NCI-H2029 treated with DMSO at 0.1 percent for 48 hours (cell line): ENCODE results near the gene LRIT2.

Source experiments
- DNase-seq: peaks from one replicate; lab custom pipeline; 2025; lab: John Stamatoyannopoulos, UW

LRIT2 gene

GRCh38 chr10:84225427-84226173 is at the start of gene LRIT2:
LRIT2 (minus strand) TSS chr10:84225544; CDS start chr10:84225520, 24 bp downstream.
- DNase-seq, result no peak

GRCh38 chr10:84270708-84271107 is 45.4 kb upstream of the LRIT2 start:
- peak; percentile 78 for DNase-seq

- no peak for DNase-seq
Observed at GRCh38 chr10:84269773-84270172, 44.4 kb upstream of the LRIT2 start.

GRCh38 chr10:84269162-84269561 is 43.8 kb upstream of the LRIT2 start:
- no peak for DNase-seq

GRCh38 chr10:84267503-84268126 is 42.3 kb upstream of the LRIT2 start:
- no peak for DNase-seq

GRCh38 chr10:84265418-84265817 is 40.1 kb upstream of the LRIT2 start:
- DNase-seq, result peak; percentile 9

GRCh38 chr10:84264611-84265141 is 39.3 kb upstream of the LRIT2 start:
- DNase-seq, result peak; percentile 13

GRCh38 chr10:84263716-84264115 is 38.4 kb upstream of the LRIT2 start:
- DNase-seq, result no peak

GRCh38 chr10:84262190-84262956 is 37.0 kb upstream of the LRIT2 start:
- DNase-seq, result no peak

GRCh38 chr10:84261236-84261915 is 36.0 kb upstream of the LRIT2 start:
- DNase-seq, result no peak

GRCh38 chr10:84258034-84258695 is 32.8 kb upstream of the LRIT2 start:
- DNase-seq, result no peak

- no peak for DNase-seq
Observed at GRCh38 chr10:84257343-84258020, 32.1 kb upstream of the LRIT2 start.

- no peak for DNase-seq
Observed at GRCh38 chr10:84256510-84257342, 31.4 kb upstream of the LRIT2 start.

GRCh38 chr10:84254552-84255478 is 29.5 kb upstream of the LRIT2 start:
- DNase-seq, result no peak

- DNase-seq, result no peak
Observed at GRCh38 chr10:84248794-84249193, 23.4 kb upstream of the LRIT2 start.

- no peak for DNase-seq
Observed at GRCh38 chr10:84247496-84247895, 22.2 kb upstream of the LRIT2 start.

GRCh38 chr10:84244651-84245270 is 19.4 kb upstream of the LRIT2 start, which contains the start of gene RGR:
RGR (plus strand) TSS chr10:84245053; CDS start chr10:84245091, 38 bp downstream.
- DNase-seq, result no peak

GRCh38 chr10:84243759-84244158 is 18.4 kb upstream of the LRIT2 start:
- DNase-seq, result no peak
